ENCODE results near the gene SLC15A1.

SLC15A1 gene

GRCh38 chr13:98746968-98747367 lies 5.5 kb downstream of the SLC15A1 start:
- no peak for DNase-seq

DNA sequence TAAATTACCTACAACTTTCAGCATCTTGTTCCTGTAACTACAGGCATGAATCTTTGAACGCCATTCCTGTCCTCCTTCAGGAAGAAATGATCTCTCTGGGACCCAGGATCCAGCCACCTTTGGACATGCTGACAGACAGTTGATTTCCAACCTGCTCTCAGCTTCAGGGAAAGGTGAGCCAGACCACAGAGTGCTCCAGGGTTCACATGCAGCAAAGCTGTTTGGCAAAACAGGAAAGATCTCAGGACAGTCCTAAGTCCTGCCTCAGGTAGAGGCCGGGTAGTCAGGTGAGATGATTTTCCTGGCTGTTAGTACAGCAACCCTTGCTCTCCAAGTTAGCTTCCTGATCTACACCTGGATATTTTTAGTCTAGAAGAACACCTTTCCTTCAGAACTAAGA lies 9.1 kb downstream of the SLC15A1 start:
- no peak for DNase-seq

DNA sequence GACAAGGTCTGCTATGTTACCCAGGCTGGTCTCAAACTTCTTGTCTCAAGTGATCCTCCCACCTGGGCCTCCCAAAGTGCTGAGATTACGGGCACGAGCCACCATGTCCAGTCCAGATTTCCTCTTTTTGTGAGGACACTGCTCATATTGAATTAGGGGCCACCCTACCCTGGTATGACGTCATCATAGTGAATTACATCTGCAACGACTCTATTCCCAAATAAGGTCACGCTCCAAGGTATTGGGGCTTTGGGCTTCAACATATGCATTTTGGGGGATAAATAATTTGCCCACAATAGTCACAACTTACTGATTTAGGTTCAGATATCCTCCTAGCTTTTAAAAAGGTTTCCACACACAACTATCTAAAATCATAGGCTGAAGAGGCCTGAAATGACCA lies 9.5 kb downstream of the SLC15A1 start:
- no peak for DNase-seq

- DNase-seq: no peak
These were observed 10.6 kb downstream of the SLC15A1 start for GRCh38 chr13:98741741-98742435.

DNA sequence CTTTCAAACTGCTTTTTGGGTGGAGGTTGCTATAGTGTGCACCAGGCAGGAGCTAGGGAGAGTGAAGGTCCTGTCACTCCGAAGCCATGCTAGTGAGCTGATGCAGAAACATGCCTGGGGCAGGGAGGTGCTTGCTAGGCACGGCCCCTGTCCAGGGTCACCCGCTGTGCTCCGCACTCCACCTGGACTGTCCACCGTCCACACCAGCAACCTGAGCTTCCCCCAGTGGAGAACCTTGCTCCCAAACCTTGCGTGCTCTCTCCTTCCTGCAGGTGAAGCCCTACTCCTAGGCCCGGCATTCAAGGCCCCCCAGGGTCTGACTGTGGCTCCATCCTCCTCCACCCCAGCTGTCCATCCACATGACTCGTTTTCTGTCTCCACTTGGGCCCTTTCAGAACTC lies 12.3 kb downstream of the SLC15A1 start:
- no peak for DNase-seq

- DNase-seq: no peak
These were observed 13.5 kb downstream of the SLC15A1 start for GRCh38 chr13:98738993-98739392.

DNA sequence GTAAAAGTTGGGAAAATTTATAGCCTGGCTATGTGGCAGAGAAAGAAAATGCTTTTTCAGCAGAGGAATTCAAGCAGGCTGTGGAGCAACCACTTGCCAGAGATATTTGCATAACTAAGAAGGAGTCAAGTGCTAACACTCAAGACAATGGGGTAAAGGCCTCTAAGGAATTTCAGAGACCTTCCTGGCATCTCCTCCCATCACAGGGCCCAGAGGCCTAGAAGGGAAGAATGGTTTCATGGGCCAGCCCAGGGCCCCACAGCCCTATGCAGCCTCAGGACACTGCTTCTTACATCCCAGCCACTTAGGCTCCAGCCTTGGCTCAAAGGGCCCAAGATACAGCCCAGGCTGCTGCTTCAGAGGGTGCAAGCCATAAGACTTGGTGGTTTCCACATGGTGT lies 14.3 kb downstream of the SLC15A1 start:
- DNase-seq: no peak

GRCh38 chr13:98731925-98732324 lies 20.5 kb downstream of the SLC15A1 start:
- no peak for DNase-seq

GRCh38 chr13:98731038-98731437 lies 21.4 kb downstream of the SLC15A1 start:
- DNase-seq: no peak

DNA sequence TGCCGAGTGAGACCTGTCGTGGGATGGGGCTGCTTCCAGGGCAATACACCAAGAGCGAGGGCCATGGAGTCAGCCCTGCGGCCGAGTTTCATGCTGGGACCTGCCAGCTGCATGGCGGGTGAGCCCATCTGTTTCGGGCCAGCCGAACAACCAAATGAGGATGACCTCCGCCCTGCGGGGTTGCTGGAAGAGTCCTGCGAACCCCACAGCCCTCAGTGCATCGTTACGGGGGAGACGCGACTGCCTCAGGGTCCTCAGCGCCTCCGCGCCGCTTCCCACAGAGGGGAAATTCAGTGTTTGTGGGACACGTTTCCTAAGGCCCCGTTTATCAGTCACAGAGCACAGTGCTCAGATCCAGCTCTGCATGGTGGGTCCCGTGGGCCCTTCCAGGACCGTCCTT lies 22.0 kb downstream of the SLC15A1 start:
- no peak for DNase-seq

DNA sequence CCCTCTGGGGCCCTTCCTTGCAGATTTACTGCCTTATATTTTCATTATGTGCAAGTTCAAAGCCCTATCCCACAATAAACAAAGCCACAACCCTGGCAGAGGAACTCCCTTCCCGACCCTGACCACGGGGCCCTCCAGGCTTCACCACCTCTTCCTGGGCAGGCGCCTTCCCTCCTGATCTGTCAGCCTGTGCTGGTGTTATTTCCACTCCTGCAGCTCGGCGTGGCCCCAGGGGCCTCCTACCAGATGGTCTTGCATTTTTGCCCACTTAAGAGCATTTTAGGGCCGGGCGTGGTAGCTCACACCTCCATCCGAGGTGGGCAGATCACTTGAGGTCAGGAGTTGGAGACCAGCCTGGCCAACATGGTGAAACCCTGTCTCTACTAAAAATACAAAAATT lies 22.8 kb downstream of the SLC15A1 start:
- DNase-seq: no peak

DNA sequence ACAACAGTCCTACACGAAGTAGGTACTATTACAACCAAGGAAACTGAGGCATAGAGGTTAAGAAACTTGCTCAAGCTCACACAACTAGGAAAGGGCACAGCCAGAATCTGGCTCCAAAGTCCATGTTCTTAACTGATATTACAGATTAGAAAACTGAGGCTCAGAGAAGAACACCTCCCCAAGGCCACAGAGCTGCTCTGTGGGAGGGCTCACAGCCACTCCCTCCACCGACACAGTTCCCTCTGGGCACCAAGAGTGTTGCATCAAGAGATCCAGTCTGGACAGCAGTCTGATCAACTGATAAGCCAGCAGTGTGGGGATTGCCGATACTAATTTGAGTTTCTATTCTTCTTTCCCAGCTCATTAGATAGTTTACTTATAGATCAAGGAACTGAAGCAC lies 29.5 kb downstream of the SLC15A1 start:
- DNase-seq: no peak

GRCh38 chr13:98721825-98722510 lies 30.5 kb downstream of the SLC15A1 start:
- DNase-seq: no peak

DNA sequence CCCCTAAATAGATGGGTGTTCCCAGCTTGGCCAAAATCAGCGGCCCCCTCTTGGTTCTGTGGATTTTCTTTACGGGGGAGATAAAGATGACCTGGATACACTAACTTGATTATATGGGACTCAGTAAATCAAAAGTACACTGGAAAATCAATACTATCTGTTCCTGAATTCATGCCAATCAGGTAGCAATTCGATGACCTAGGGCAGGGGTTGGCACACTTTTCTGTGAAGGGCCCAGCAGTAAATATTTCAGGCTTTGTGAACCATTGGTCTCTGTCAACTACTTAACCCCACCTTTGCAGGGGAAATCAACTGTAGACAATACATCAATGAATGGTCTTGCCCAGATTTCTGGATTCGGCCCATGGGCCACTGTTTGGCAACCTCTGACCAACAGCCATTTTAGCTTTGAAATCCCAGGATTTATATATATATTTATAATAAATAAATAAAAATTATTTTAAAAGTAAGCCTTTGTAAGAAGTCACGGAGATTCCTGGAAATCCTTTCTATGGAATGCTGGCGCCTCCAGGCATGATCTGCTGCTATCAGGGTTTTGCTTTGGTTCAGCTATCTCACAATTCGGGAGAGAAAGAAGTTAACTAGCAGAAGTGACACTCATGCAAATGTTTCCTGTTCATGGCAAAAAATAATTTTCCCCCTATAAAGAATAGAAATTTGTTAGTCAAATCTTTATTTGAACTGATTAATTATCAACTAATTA lies 32.8 kb downstream of the SLC15A1 start:
- no peak for DNase-seq

- DNase-seq: no peak
These were observed 34.6 kb downstream of the SLC15A1 start for GRCh38 chr13:98717891-98718290.

DNA sequence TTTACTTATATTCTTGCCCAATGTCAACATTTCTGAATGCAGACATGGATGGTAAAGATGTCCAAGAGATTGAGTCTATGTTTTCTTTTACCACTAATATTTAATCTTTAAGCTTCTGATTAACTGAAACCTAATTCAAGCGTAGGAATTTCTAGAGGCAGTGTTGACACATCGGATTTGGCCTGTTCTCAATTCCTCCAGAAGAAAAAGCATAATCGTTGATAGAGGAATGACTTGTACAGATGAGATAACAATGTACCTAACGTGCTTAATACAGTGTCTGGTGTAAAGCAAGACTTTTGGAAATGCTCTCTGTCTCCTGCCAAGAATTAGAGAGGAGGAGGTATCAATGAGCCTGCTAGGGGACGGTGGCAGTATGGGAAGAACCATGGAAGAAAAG lies 35.2 kb downstream of the SLC15A1 start:
- DNase-seq: no peak

DNA sequence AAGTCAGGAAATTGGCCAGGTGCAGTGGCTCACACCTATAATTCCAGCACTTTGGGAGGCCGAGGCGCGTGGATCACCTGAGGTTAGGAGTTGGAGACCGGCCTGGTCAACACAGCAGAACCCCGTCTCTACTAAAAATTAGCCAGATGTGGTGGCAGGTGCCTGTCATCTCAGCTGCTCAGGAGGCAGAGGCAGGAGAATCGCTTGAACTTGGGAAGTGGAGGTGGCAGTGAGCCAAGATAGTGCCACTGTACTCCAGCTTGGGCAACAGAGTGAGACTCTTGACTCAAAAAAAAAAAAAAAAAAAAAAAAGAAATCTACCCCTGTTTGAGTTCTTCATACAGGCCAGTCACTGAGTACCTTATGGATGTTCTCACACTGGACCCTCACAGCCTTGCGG lies 42.0 kb downstream of the SLC15A1 start:
- DNase-seq: no peak

DNA sequence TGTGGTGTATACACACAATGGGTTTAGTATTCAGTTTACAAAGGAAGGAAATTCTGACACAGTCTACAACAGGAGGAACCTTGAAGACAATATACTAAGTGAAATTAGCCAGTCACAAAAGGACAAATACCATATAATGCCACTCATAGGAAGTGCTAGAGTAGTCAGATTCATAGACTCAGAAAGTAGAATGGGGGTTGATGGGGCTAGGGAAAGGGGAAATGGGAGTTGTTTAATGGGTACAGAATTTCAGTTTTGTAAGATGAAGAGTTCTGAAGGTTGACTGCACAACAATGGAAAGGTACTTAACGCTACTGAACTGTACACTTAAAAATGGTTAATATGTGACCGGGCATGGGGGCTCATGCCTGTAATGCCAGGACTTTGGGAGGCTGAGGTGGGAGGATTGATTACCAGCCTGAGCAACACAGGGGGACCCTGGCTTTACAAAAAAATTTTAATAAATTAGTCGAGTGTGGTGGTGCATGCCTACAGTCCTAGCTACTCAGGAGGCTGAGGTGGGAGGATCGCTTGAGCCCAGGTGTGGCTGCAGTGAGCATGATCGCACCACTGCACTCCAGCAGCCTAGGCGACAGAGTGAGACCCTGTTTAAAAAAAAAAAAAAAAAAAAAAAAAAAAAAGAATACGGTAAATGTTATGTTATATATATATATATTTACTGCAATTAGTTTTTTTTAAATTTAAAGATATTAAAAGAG lies 45.0 kb downstream of the SLC15A1 start:
- no peak for DNase-seq

DNA sequence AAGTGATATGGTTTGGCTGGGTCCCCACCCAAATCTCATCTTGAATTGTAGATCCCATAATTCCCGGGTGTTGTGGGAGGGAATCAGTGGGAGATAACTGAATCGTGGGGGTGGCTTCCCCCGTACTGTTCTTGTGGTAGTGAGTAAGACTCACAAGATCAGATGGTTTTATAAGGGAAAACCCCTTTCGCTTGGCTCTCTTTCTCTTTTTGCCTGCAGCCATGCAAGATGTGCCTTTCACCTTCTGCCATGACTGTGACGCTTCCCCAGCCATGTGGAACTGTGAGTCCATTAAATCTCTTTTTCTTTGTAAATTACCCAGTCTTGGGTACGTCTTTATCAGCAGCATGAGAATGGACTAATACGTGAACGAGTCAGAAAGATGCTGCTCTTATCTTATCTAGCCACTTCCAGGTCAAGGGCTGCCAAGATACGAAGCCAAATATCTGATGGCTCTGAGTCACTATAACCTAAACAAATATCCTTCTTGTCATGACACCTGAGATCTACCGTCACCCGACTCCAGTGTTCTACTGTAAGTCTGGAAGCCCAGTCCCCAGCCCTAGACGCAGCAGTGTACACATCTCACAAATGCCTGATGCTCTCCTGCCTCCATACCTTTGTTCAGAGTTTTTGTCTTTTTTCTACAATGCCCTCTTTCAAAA lies 45.9 kb downstream of the SLC15A1 start:
- no peak for DNase-seq

DNA sequence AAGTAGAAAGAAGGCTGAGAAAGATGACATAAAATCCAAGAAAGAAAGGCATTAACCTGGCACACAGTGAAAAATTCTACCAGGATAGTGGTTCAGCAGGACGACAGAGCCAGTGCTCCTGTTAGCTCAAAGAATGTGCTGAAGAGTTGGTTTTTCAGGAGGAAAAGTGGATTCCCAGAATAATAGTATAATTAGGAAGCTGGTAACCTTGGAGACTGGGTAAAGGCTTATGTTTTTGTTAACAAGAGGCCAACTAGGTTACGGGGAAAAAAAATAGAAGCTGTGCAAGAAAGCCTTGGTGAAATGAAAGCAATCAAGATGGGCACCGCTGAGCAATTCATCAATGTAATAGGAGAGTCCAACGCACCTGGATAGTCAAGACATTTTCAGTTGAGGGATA lies 54.7 kb downstream of the SLC15A1 start:
- DNase-seq: no peak

DNA sequence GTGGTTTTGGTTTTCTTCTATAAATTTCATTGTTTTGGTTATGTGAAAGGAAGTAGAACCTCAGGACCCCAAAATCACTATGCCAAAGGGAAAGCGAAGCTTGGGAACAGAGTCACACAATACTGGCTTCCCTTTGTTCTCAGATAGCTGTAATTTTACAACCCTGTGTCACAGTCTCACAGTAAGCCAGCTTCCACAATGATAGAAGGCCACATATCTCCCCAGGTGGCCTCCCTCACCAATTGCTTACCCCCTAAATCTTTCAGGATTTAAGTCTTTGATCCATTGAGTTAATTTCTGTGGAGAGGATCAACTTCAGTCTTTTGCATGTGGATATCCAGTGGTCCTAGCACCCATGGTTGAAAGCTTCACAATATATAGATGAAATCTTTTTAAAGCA lies 58.7 kb downstream of the SLC15A1 start:
- DNase-seq: no peak

GRCh38 chr13:98691360-98691759 lies 61.1 kb downstream of the SLC15A1 start:
- no peak for DNase-seq

Measured in fibroblast of skin of right biceps (primary cell).